Measurements from ENCODE around the gene HSD11B1L.

Gene HSD11B1L

GRCh38 chr19:5680437-5681368 is at the start of gene HSD11B1L, which contains the start of gene MICOS13:
Gene HSD11B1L (plus strand): TSS chr19:5681027. CDS start chr19:5684833, 3,806 bp downstream.
Gene MICOS13 (minus strand): TSS chr19:5680516. CDS start chr19:5680486, 30 bp downstream.
- DNase-seq (ENCODE audit: low spot score), result peak; percentile 99

- DNase-seq (ENCODE audit: low spot score), result no peak
Observed at GRCh38 chr19:5631567-5632240, 49.1 kb upstream of the HSD11B1L start.

GRCh38 chr19:5632241-5632612 is 48.6 kb upstream of the HSD11B1L start:
- DNase-seq (ENCODE audit: low spot score), result no peak

GRCh38 chr19:5632657-5633056 is 48.2 kb upstream of the HSD11B1L start:
- DNase-seq (ENCODE audit: low spot score), result no peak

GRCh38 chr19:5635427-5635826 is 45.4 kb upstream of the HSD11B1L start:
- DNase-seq (ENCODE audit: low spot score), result no peak

- no peak for DNase-seq (ENCODE audit: low spot score)
Observed at GRCh38 chr19:5637971-5638370, 42.9 kb upstream of the HSD11B1L start.

GRCh38 chr19:5641171-5641570 is 39.7 kb upstream of the HSD11B1L start:
- no peak for DNase-seq (ENCODE audit: low spot score)

- DNase-seq (ENCODE audit: low spot score), result no peak
Observed at GRCh38 chr19:5642204-5642603, 38.6 kb upstream of the HSD11B1L start.

- DNase-seq (ENCODE audit: low spot score), result no peak
Observed at GRCh38 chr19:5643060-5643459, 37.8 kb upstream of the HSD11B1L start.

- no peak for DNase-seq (ENCODE audit: low spot score)
Observed at GRCh38 chr19:5644037-5644436, 36.8 kb upstream of the HSD11B1L start.

GRCh38 chr19:5645409-5645808 is 35.4 kb upstream of the HSD11B1L start:
- no peak for DNase-seq (ENCODE audit: low spot score)

GRCh38 chr19:5646703-5647102 is 34.1 kb upstream of the HSD11B1L start:
- no peak for DNase-seq (ENCODE audit: low spot score)

GRCh38 chr19:5648464-5648863 is 32.4 kb upstream of the HSD11B1L start:
- no peak for DNase-seq (ENCODE audit: low spot score)

GRCh38 chr19:5651361-5651760 is 29.5 kb upstream of the HSD11B1L start:
- DNase-seq (ENCODE audit: low spot score), result no peak

- no peak for DNase-seq (ENCODE audit: low spot score)
Observed at GRCh38 chr19:5652261-5652660, 28.6 kb upstream of the HSD11B1L start.

GRCh38 chr19:5654931-5655330 is 25.9 kb upstream of the HSD11B1L start:
- no peak for DNase-seq (ENCODE audit: low spot score)

GRCh38 chr19:5655412-5655811 is 25.4 kb upstream of the HSD11B1L start:
- DNase-seq (ENCODE audit: low spot score), result no peak

GRCh38 chr19:5661483-5661882 is 19.3 kb upstream of the HSD11B1L start:
- no peak for DNase-seq (ENCODE audit: low spot score)

GRCh38 chr19:5663904-5664303 is 16.9 kb upstream of the HSD11B1L start:
- DNase-seq (ENCODE audit: low spot score), result no peak

- DNase-seq (ENCODE audit: low spot score), result no peak
Observed at GRCh38 chr19:5664515-5664914, 16.3 kb upstream of the HSD11B1L start.

GRCh38 chr19:5665781-5666513 is 14.9 kb upstream of the HSD11B1L start:
- no peak for DNase-seq (ENCODE audit: low spot score)

- no peak for DNase-seq (ENCODE audit: low spot score)
Observed at GRCh38 chr19:5666921-5667610, 13.8 kb upstream of the HSD11B1L start.
